Measurements from ENCODE around the gene SLC9A9.

DNA sequence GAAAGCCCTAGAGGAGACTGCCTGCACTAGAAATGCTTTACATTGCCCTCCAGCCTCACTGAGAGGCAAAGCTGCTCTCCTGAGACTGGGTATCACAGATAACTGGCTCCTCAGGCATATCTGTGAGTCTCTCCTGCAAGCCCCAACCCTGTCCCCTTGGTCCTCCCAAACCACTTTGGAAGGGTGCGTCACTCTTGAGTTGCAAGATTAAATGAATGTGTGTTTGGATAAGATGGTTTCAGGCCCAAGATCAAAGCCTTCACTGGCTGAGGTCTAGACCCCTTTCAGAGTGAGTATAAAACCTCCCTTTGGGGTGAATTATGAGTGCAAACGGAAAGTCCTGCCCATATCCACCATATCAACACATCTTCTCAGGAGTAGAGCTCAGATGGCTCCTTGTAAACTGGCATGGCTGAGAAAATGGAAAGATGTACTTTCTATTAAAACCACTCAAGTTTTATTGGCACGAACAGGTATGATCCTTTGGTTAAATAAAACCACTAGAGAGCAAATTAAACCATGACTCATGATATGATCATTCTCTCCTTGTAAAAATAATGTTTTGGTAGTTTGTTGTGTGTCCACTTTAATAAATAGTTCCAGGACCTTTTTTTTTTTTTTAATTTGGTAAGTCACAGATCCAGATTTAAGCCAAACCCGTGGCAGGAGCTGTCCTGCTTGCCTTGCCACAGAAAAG lies 564.7 kb downstream of the SLC9A9 start:
- TF ChIP-seq CTCF (conservative IDR thresholded peaks at IDR 0.05 in 1 of 2, IDR thresholded peaks at IDR 0.05 in 1 of 2; ENCODE audit: low read depth in 1 of 2, low read length in 2 of 2): no peak
- TF ChIP-seq EZH2 (IDR thresholded peaks at IDR 0.05; ENCODE audit: low read length, missing control alignments): no peak

Measured in fibroblast of lung (primary cell).